ENCODE measurements around the gene ALPL.

Gene ALPL

GRCh38 chr1:21531241-21531640, 22.0 kb downstream of the ALPL start:
- Mint-ChIP-seq H3K4me1 (peaks cover 5 to 17% of the 10 kb centered on the region in 2 donors), H3K36me3 (no peaks in the 10 kb centered on the region), H3K27me3 (peaks cover 18 to 21% of the 10 kb centered on the region in 2 donors), H3K27ac (no peak overlapping the region), H3K9me3 (no peaks in the 10 kb centered on the region), H3K4me3 (no peak overlapping the region)
- DNase-seq, result no peak
- ATAC-seq (replicated peaks), result no peak

- H3K36me3 Mint-ChIP-seq, result no peaks in the 10 kb centered on the region
- peaks cover 20 to 26% of the 10 kb centered on the region in 2 donors for H3K27me3 Mint-ChIP-seq
- no peak for DNase-seq
- H3K27ac Mint-ChIP-seq, result no peak overlapping the region
- peaks cover 0 to 9% of the 10 kb centered on the region in 2 donors for H3K4me1 Mint-ChIP-seq
- no peaks in the 10 kb centered on the region for H3K9me3 Mint-ChIP-seq
- no peak for ATAC-seq (replicated peaks)
- no peak overlapping the region for H3K4me3 Mint-ChIP-seq
These were observed 23.3 kb downstream of the ALPL start for GRCh38 chr1:21532496-21532895.

GRCh38 chr1:21532992-21533534, 23.8 kb downstream of the ALPL start:
- DNase-seq, result no peak
- ATAC-seq (replicated peaks), result no peak
- no peaks in the 10 kb centered on the region for H3K9me3 Mint-ChIP-seq
- H3K36me3 Mint-ChIP-seq, result no peaks in the 10 kb centered on the region
- H3K4me1 Mint-ChIP-seq, result peaks cover 0 to 9% of the 10 kb centered on the region in 2 donors
- no peak overlapping the region for H3K27ac Mint-ChIP-seq
- H3K27me3 Mint-ChIP-seq, result peaks cover 26 to 32% of the 10 kb centered on the region in 2 donors
- no peak overlapping the region for H3K4me3 Mint-ChIP-seq

- no peak for ATAC-seq (replicated peaks)
- Mint-ChIP-seq H3K4me3 (no peak overlapping the region), H3K27me3 (peaks cover 35 to 42% of the 10 kb centered on the region in 2 donors), H3K27ac (no peak overlapping the region), H3K36me3 (no peaks in the 10 kb centered on the region), H3K9me3 (no peaks in the 10 kb centered on the region), H3K4me1 (peaks cover 2 to 9% of the 10 kb centered on the region in 2 donors)
- DNase-seq, result no peak
These were observed 24.9 kb downstream of the ALPL start for GRCh38 chr1:21534146-21534545.

GRCh38 chr1:21534674-21535378, 25.6 kb downstream of the ALPL start:
- DNase-seq (no peak), ATAC-seq (replicated peaks) (peak; percentile 82 to 89)
- peaks cover 2 to 9% of the 10 kb centered on the region in 2 donors for H3K4me1 Mint-ChIP-seq
- H3K27me3 Mint-ChIP-seq, result peaks cover 36 to 43% of the 10 kb centered on the region in 2 donors
- no peaks in the 10 kb centered on the region for H3K9me3 Mint-ChIP-seq
- H3K4me3 Mint-ChIP-seq, result no peak overlapping the region
- no peaks in the 10 kb centered on the region for H3K36me3 Mint-ChIP-seq
- H3K27ac Mint-ChIP-seq, result no peak overlapping the region

GRCh38 chr1:21536218-21536617, 27.0 kb downstream of the ALPL start:
- no peak overlapping the region for H3K4me3 Mint-ChIP-seq
- ATAC-seq (replicated peaks), result no peak
- H3K4me1 Mint-ChIP-seq, result peaks cover 2 to 9% of the 10 kb centered on the region in 2 donors
- H3K9me3 Mint-ChIP-seq, result no peaks in the 10 kb centered on the region
- H3K27ac Mint-ChIP-seq, result no peak overlapping the region
- DNase-seq, result no peak
- H3K36me3 Mint-ChIP-seq, result no peaks in the 10 kb centered on the region
- H3K27me3 Mint-ChIP-seq, result peaks cover 41 to 43% of the 10 kb centered on the region in 2 donors

GRCh38 chr1:21537511-21537931, 28.3 kb downstream of the ALPL start:
- ATAC-seq (replicated peaks), result no peak
- Mint-ChIP-seq H3K4me1 (peaks cover 2 to 9% of the 10 kb centered on the region in 2 donors), H3K4me3 (no peak overlapping the region), H3K9me3 (no peaks in the 10 kb centered on the region), H3K36me3 (no peaks in the 10 kb centered on the region), H3K27me3 (peaks cover 37 to 38% of the 10 kb centered on the region in 2 donors), H3K27ac (no peak overlapping the region)
- no peak for DNase-seq

GRCh38 chr1:21537932-21538630, 28.9 kb downstream of the ALPL start:
- ATAC-seq (replicated peaks) (no peak), DNase-seq (no peak)
- no peaks in the 10 kb centered on the region for H3K9me3 Mint-ChIP-seq
- no peak overlapping the region for H3K4me3 Mint-ChIP-seq
- peaks cover 2 to 9% of the 10 kb centered on the region in 2 donors for H3K4me1 Mint-ChIP-seq
- H3K27me3 Mint-ChIP-seq, result peaks cover 37 to 38% of the 10 kb centered on the region in 2 donors
- H3K36me3 Mint-ChIP-seq, result no peaks in the 10 kb centered on the region
- H3K27ac Mint-ChIP-seq, result no peak overlapping the region

GRCh38 chr1:21539933-21540332, 30.7 kb downstream of the ALPL start:
- ATAC-seq (replicated peaks) (no peak), DNase-seq (no peak)
- peaks cover 37 to 38% of the 10 kb centered on the region in 2 donors for H3K27me3 Mint-ChIP-seq
- H3K9me3 Mint-ChIP-seq, result no peaks in the 10 kb centered on the region
- H3K27ac Mint-ChIP-seq, result no peak overlapping the region
- H3K36me3 Mint-ChIP-seq, result no peaks in the 10 kb centered on the region
- H3K4me1 Mint-ChIP-seq, result peaks cover under 1 to 2% of the 10 kb centered on the region in 2 donors
- no peak overlapping the region for H3K4me3 Mint-ChIP-seq

- DNase-seq, result no peak
- no peak overlapping the region for H3K27ac Mint-ChIP-seq
- H3K27me3 Mint-ChIP-seq, result peaks cover 35 to 37% of the 10 kb centered on the region in 2 donors
- no peak for ATAC-seq (replicated peaks)
- no peaks in the 10 kb centered on the region for H3K36me3 Mint-ChIP-seq
- no peaks in the 10 kb centered on the region for H3K9me3 Mint-ChIP-seq
- no peak overlapping the region for H3K4me3 Mint-ChIP-seq
- peaks cover 0 to 2% of the 10 kb centered on the region in 2 donors for H3K4me1 Mint-ChIP-seq
These were observed 32.1 kb downstream of the ALPL start for GRCh38 chr1:21541329-21541728.

- ATAC-seq (replicated peaks) (no peak), DNase-seq (no peak)
- H3K27ac Mint-ChIP-seq, result no peak overlapping the region
- peaks cover 34 to 37% of the 10 kb centered on the region in 2 donors for H3K27me3 Mint-ChIP-seq
- H3K4me1 Mint-ChIP-seq, result peaks cover 0 to 2% of the 10 kb centered on the region in 2 donors
- no peaks in the 10 kb centered on the region for H3K9me3 Mint-ChIP-seq
- no peak overlapping the region for H3K4me3 Mint-ChIP-seq
- H3K36me3 Mint-ChIP-seq, result no peaks in the 10 kb centered on the region
These were observed 32.6 kb downstream of the ALPL start for GRCh38 chr1:21541835-21542234.

- H3K36me3 Mint-ChIP-seq, result no peaks in the 10 kb centered on the region
- no peak overlapping the region for H3K27ac Mint-ChIP-seq
- no peaks in the 10 kb centered on the region for H3K9me3 Mint-ChIP-seq
- no peak for DNase-seq
- H3K4me3 Mint-ChIP-seq, result no peak overlapping the region
- H3K4me1 Mint-ChIP-seq, result no peaks in the 10 kb centered on the region
- ATAC-seq (replicated peaks), result no peak
- peaks cover 21 to 23% of the 10 kb centered on the region in 2 donors for H3K27me3 Mint-ChIP-seq
These were observed 34.4 kb downstream of the ALPL start for GRCh38 chr1:21543598-21543997.

GRCh38 chr1:21544095-21544494, 34.9 kb downstream of the ALPL start:
- Mint-ChIP-seq H3K27me3 (peaks cover 16 to 19% of the 10 kb centered on the region in 2 donors), H3K4me3 (no peak overlapping the region), H3K9me3 (no peaks in the 10 kb centered on the region), H3K4me1 (no peaks in the 10 kb centered on the region), H3K27ac (no peak overlapping the region), H3K36me3 (no peaks in the 10 kb centered on the region)
- no peak for ATAC-seq (replicated peaks)
- no peak for DNase-seq

- H3K9me3 Mint-ChIP-seq, result no peaks in the 10 kb centered on the region
- H3K36me3 Mint-ChIP-seq, result no peaks in the 10 kb centered on the region
- no peak for ATAC-seq (replicated peaks)
- H3K27ac Mint-ChIP-seq, result no peak overlapping the region
- H3K27me3 Mint-ChIP-seq, result peaks cover 10 to 12% of the 10 kb centered on the region in 2 donors
- peaks cover 0 to 3% of the 10 kb centered on the region in 2 donors for H3K4me1 Mint-ChIP-seq
- no peak for DNase-seq
- H3K4me3 Mint-ChIP-seq, result no peak overlapping the region
These were observed 37.1 kb downstream of the ALPL start for GRCh38 chr1:21546122-21546825.
